ENCODE results near the gene SYNGAP1. TPM values are rescaled to one million over a fixed set of nuclear protein-coding genes. Genes with fewer than 3 reads are reported as not detected.
A peak's percentile ranks its signal among the peaks of the same experiment; 100 is the strongest.
"Not testable (repeated sequence)": the region's sequence is repeated elsewhere in the genome, so short reads cannot be mapped to it uniquely, and the experiment has no call there.

Gene SYNGAP1
- total RNA-seq (10 to 100 TPM; 35.5 to 94.1 (median 57.9) TPM), polyA plus RNA-seq (1 to 10 TPM in 1 of 2 donors, under 1 TPM in 1; 0.48 to 2.3 TPM), total RNA-seq (70.4 reads per million, percentile 78 among the genes with 10 or more reads in this experiment)

DNA sequence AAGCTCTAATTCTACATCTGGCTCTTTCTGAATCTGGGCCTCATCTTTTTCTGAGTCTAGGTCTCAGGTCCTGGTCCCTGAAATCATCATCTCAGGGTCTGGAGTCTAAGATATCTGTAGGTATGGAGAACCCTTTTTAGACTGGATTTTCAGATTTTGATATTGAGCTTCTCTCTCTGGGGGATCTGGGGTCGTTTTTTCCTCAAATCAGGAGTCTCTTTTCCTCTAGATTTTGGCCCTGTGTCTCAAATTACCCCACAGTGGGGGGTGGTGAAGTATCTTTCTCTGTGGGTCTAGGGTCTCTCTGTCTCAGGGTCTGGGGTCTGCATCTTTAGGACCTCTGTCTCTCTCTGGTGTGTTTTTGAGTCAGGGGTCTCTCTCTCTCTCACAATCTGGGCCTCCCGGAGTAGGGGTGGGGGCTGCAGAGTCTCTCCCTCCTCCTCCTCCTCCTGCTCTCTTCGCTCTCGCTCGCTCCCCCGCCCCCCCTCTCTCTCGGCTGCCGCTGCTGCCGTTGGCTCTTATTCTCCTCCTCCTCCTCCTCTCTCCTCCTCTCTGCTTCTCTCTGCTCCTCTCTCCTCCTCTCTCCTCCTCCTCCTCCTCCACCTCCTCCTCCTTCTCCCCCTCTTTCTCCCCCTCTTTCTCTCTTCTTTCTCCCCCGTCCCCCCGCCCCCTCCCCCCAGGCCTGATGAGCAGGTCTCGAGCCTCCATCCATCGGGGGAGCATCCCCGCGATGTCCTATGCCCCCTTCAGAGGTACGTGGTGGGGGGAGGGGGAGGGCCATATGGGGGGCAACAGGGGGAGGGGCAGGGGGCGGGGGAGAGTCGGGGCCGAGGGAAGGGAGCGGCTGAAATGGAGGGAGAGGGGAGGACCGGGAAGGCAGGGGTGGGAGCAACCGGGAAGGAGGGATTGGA is at the start of gene SYNGAP1:
SYNGAP1 (plus strand) TSS at position 486 of the 911 bp plus-strand sequence; CDS start at position 686, 200 bp downstream.
- CTCF ChIA-PET, result interaction anchor here (1.2 to 1.4 kb wide), 2 partner anchors 29 to 76 kb away, joined by 3 read pairs; no protein-coding TSS in a partner anchor
- Mint-ChIP-seq H3K27me3 (no peaks in the 10 kb centered on the region), H3K9me3 (no peaks in the 10 kb centered on the region), H3K27ac (peak within 1 kb of the TSS; percentile 98 to 100 (median 99)), H3K36me3 (peaks cover 4 to 33% (median 4%) of the 10 kb centered on the region in 5 donors), H3K4me1 (peaks cover 59 to 91% (median 76%) of the 10 kb centered on the region in 7 donors), H3K4me3 (peak within 1 kb of the TSS; percentile 75 to 97 (median 93))
- POLR2A ChIA-PET, result interaction anchor here (0.6 to 4.3 kb wide), 12 partner anchors 9 to 160 kb away, joined by 3 to 61 read pairs (median 8); partner anchors contain the start of genes B3GALT4, BAK1, PHF1 and RPS18
- Histone ChIP-seq H3K9me3 (ENCODE audit: control insufficient read depth in 2 of 3, low read length in 3 of 3) (no peaks in the 10 kb centered on the region), H3K27me3 (ENCODE audit: control insufficient read depth in 2 of 2, insufficient read depth in 2 of 2, low read length in 2 of 2) (no peaks in the 10 kb centered on the region), H3K4me3 (ENCODE audit: low read length) (peak within 1 kb of the TSS; percentile 74), H3K36me3 (ENCODE audit: control insufficient read depth in 2 of 3, insufficient read depth in 3 of 3, low read length in 3 of 3) (peaks cover 0 to 14% (median 0%) of the 10 kb centered on the region in 3 experiments), H3K27ac (ENCODE audit: low read depth, low read length) (peak within 1 kb of the TSS; percentile 92), H3K4me1 (ENCODE audit: control insufficient read depth in 2 of 2, insufficient read depth in 2 of 2, low read length in 2 of 2) (peaks cover 29 to 45% of the 10 kb centered on the region in 2 donors)
- intact Hi-C loops (cut with micrococcal nuclease), result loop anchor here (2.0 to 10.0 kb wide), 10 partner anchors 75 to 1755 kb away; partner anchors contain the start of genes C6orf47 (in 1 of the 2), CSNK2B (in 1 of the 2), GPANK1 (in 1 of the 2) and GPSM3 (in 1 of the 2)
- ATAC-seq (no peak), DNase-seq (peak in 4 of 9 donors; percentile 31 to 63 (median 38))

DNA sequence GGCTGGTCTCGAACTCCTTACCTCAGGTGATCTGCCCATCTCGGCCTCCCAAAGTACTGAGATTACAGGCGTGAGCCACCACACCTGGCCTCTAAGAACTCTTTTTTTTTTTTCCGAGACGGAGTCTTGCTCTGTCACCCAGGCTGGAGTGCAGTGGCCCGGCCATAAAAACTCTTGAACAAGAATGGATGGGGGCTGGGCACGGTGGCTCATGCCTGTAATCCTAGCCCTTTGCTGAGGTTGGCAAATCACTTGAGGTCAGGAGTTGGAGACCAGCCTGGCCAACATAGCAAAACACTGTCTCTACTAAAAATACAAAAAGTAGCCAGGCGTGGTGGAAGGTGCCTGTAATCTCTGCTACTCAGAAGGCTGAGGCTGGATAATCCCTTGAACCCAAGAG is 48.0 kb upstream of the SYNGAP1 start:
- ATAC-seq; DNase-seq; H3K27ac ChIP-seq (ENCODE audit: low read depth, low read length); H3K36me3 Mint-ChIP-seq; H3K4me3 Mint-ChIP-seq; H3K4me3 ChIP-seq (ENCODE audit: low read length); H3K9me3 Mint-ChIP-seq; H3K27ac Mint-ChIP-seq; H3K9me3 ChIP-seq (ENCODE audit: control insufficient read depth in 2 of 3, low read length in 3 of 3); H3K27me3 Mint-ChIP-seq; intact Hi-C loops (cut with micrococcal nuclease); H3K36me3 ChIP-seq (ENCODE audit: control insufficient read depth in 2 of 3, insufficient read depth in 3 of 3, low read length in 3 of 3); H3K27me3 ChIP-seq (ENCODE audit: control insufficient read depth in 2 of 2, insufficient read depth in 2 of 2, low read length in 2 of 2); H3K4me1 Mint-ChIP-seq: not testable (repeated sequence)
- peaks cover 0 to 12% of the 10 kb centered on the region in 2 donors for H3K4me1 ChIP-seq (ENCODE audit: control insufficient read depth in 2 of 2, insufficient read depth in 2 of 2, low read length in 2 of 2)
- CTCF ChIA-PET, result interaction anchor here (0.9 kb wide), 1 partner anchor 206 kb away, joined by 3 read pairs; no protein-coding TSS in a partner anchor
- POLR2A ChIA-PET, result interaction anchor here (0.6 kb wide), 1 partner anchor 153 kb away, joined by 3 read pairs; no protein-coding TSS in a partner anchor

DNA sequence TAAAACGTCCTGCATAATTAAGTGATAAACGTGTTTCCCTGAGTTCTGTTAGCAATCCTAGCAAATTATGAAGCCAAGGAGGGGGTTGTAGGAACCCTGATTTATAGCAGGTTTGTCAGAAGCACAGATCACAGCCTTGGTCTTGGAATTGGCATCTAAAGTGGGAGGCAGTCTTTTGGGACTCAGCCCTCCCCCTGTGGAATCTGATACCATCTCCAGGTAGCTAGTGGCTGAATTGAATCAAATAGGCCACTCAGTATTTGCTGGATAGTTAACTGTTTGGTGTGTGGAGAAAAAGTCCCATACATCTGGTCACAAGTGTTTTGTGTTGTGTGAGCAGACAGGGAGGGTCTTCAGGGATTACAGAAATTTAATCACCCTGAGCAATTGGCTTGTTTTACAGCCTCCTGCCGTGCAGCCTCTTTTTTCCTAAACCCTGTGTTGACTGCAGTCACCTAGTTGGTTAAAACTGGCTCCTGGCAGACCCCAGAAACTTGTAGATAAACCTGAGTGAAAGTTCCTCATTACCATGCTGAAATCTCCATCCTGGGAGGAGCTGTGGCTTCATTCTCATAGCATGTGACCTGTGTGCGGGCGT is 47.2 kb upstream of the SYNGAP1 start:
- H3K36me3 ChIP-seq (ENCODE audit: control insufficient read depth in 2 of 3, insufficient read depth in 3 of 3, low read length in 3 of 3), result no peaks in the 10 kb centered on the region
- DNase-seq, result no peak
- H3K4me3 ChIP-seq (ENCODE audit: low read length), result no peak overlapping the region
- ATAC-seq, result no peak
- Mint-ChIP-seq H3K4me3 (no peak overlapping the region), H3K27ac (peak overlapping the region in 1 of 9 donors; percentile 53), H3K36me3 (no peaks in the 10 kb centered on the region), H3K9me3 (no peaks in the 10 kb centered on the region), H3K4me1 (peaks cover 0 to 10% (median 8%) of the 10 kb centered on the region in 7 donors), H3K27me3 (no peaks in the 10 kb centered on the region)
- H3K27ac ChIP-seq (ENCODE audit: low read depth, low read length), result no peak overlapping the region
- ChIA-PET CTCF (interaction anchor here (0.5 to 0.9 kb wide), 2 partner anchors 13 to 206 kb away, joined by 3 to 5 read pairs; no protein-coding TSS in a partner anchor), POLR2A (no interaction called here)
- H3K27me3 ChIP-seq (ENCODE audit: control insufficient read depth in 2 of 2, insufficient read depth in 2 of 2, low read length in 2 of 2), result no peaks in the 10 kb centered on the region
- H3K4me1 ChIP-seq (ENCODE audit: control insufficient read depth in 2 of 2, insufficient read depth in 2 of 2, low read length in 2 of 2), result peaks cover 0 to 12% of the 10 kb centered on the region in 2 donors
- H3K9me3 ChIP-seq (ENCODE audit: control insufficient read depth in 2 of 3, low read length in 3 of 3), result no peaks in the 10 kb centered on the region
- intact Hi-C loops (cut with micrococcal nuclease), result no loop called here

DNA sequence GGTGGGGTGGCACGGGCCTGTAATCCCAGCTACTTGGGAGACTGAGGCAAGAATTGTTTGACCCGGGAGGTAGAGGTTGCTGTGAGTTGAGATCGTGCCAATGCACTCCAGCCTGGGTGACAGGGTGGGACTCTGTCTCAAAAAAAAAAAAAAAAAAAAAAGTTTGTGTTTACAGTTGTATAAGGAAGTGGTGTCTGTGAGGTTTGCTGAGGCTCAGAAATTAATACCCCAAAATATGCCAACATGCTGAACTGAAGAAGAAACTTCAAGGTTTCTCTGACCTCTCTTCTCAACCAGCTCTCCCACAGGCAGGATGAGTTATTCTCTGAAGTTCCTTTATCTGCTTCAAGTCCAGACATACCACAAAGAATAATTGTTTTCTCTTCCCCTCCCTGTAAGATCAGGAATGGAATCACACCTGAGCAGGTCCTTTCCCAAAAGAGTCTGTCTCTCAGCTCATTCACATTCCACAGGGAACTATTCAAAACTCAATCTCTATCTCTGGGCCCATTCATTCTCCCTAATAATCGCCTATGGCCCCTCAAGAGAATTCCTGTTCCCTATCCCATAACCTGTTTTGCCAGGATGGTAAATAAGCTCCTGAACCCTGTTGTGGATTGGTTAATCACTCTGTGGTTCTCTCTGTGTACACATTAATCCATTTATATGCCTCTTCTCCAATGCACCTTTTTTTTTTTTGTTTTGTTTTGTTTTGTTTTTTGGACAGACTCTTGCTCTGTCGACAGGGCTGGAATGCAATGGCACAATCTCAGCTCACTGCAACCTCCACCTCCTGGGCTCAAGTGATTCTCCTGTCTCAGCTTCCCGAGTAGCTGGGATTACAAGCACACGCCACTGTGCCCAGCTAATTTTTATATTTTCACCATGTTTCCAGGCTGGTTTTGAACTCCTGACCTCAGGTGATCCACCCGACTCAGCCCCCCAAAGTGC is 45.6 kb upstream of the SYNGAP1 start:
- peaks cover 0 to 10% (median 8%) of the 10 kb centered on the region in 7 donors for H3K4me1 Mint-ChIP-seq
- CTCF ChIA-PET, result interaction anchor here (0.6 to 1.1 kb wide), 2 partner anchors 30 to 224 kb away, joined by 3 read pairs; no protein-coding TSS in a partner anchor
- ATAC-seq (no peak), DNase-seq (no peak)
- H3K27me3 ChIP-seq (ENCODE audit: control insufficient read depth in 2 of 2, insufficient read depth in 2 of 2, low read length in 2 of 2), result no peaks in the 10 kb centered on the region
- no peak overlapping the region for H3K27ac ChIP-seq (ENCODE audit: low read depth, low read length)
- H3K36me3 ChIP-seq (ENCODE audit: control insufficient read depth in 2 of 3, insufficient read depth in 3 of 3, low read length in 3 of 3), result no peaks in the 10 kb centered on the region
- no peaks in the 10 kb centered on the region for H3K36me3 Mint-ChIP-seq
- peak overlapping the region in 2 of 9 donors; percentile 41 to 48 for H3K27ac Mint-ChIP-seq
- H3K4me3 Mint-ChIP-seq, result no peak overlapping the region
- POLR2A ChIA-PET, result interaction anchor here (1.2 kb wide), 1 partner anchor 97 kb away, joined by 3 read pairs; no protein-coding TSS in a partner anchor
- no peaks in the 10 kb centered on the region for H3K27me3 Mint-ChIP-seq
- peaks cover 0 to 12% of the 10 kb centered on the region in 2 donors for H3K4me1 ChIP-seq (ENCODE audit: control insufficient read depth in 2 of 2, insufficient read depth in 2 of 2, low read length in 2 of 2)
- H3K9me3 Mint-ChIP-seq, result no peaks in the 10 kb centered on the region
- H3K4me3 ChIP-seq (ENCODE audit: low read length), result no peak overlapping the region
- intact Hi-C loops (cut with micrococcal nuclease), result no loop called here
- no peaks in the 10 kb centered on the region for H3K9me3 ChIP-seq (ENCODE audit: control insufficient read depth in 2 of 3, low read length in 3 of 3)

DNA sequence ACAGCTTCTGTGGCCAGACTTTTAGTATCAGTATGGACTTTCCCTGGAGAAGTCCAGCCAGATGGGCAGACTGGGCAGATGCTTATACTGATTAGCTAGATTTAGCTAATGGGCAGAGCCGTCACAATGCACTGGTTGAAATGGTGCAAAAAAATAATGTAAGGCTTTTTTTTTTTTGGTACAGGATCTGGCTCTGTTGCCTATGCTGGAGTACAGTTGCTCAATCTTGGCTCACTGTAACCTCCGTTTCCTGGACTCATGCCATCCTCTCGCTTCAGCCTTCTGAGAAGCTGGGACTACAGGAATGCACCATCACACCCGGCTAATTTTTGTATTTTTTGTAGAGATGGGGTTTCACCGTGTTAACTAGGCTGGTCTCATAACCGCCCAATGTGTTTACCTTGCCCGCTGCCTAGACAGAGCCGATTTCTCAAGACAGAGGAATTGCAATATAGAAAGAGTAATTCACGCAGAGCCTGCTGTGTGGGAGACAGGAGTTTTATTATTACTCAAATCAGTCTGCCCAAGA is 44.7 kb upstream of the SYNGAP1 start:
- Histone ChIP-seq H3K9me3 (ENCODE audit: control insufficient read depth in 2 of 3, low read length in 3 of 3) (no peaks in the 10 kb centered on the region), H3K4me1 (ENCODE audit: control insufficient read depth in 2 of 2, insufficient read depth in 2 of 2, low read length in 2 of 2) (peaks cover 0 to 12% of the 10 kb centered on the region in 2 donors), H3K4me3 (ENCODE audit: low read length) (no peak overlapping the region), H3K27me3 (ENCODE audit: control insufficient read depth in 2 of 2, insufficient read depth in 2 of 2, low read length in 2 of 2) (no peaks in the 10 kb centered on the region), H3K27ac (ENCODE audit: low read depth, low read length) (no peak overlapping the region), H3K36me3 (ENCODE audit: control insufficient read depth in 2 of 3, insufficient read depth in 3 of 3, low read length in 3 of 3) (no peaks in the 10 kb centered on the region)
- DNase-seq (no peak), ATAC-seq (peak; percentile 3)
- Mint-ChIP-seq H3K9me3 (no peaks in the 10 kb centered on the region), H3K27me3 (no peaks in the 10 kb centered on the region), H3K4me1 (peaks cover 0 to 10% (median 7%) of the 10 kb centered on the region in 7 donors), H3K4me3 (no peak overlapping the region), H3K36me3 (no peaks in the 10 kb centered on the region), H3K27ac (peak overlapping the region in 2 of 9 donors; percentile 45 to 48)
- ChIA-PET POLR2A (no interaction called here), CTCF (interaction anchor here (1.1 kb wide), 1 partner anchor 31 kb away, joined by 3 read pairs; no protein-coding TSS in a partner anchor)
- intact Hi-C loops (cut with micrococcal nuclease), result no loop called here

Data from naive thymus-derived CD4-positive, alpha-beta T cell (primary cell).